Mesenchymal stem cell (in vitro differentiated cells and primary cell): ENCODE results near the gene ACVR1.
A peak's percentile ranks its signal among the peaks of the same experiment; 100 is the strongest.

ENCODE experiments used
- DNase-seq: peaks from one replicate; pipeline ENCODE4 v3.0.0-alpha.2; 2013
- H2AFZ ChIP-seq: one replicate; pipeline ENCODE4 v1.6.1; 2013; ENCODE audit warnings: low read depth, mild to moderate bottlenecking, control low read depth, inconsistent platforms, low read length, moderate library complexity
- H2AK5ac ChIP-seq: 2 replicates; pipeline ENCODE4 v1.6.1; 2013; ENCODE audit warnings: low read length, moderate library complexity, mild to moderate bottlenecking, inconsistent platforms; ENCODE audit not compliant: severe bottlenecking
- H2BK120ac ChIP-seq: one replicate; pipeline ENCODE4 v1.6.1; 2013; ENCODE audit warnings: low read depth, mild to moderate bottlenecking, inconsistent platforms, low read length, moderate library complexity
- H2BK12ac ChIP-seq, 2 experiments: one replicate each; pipeline ENCODE4 v1.6.1; 2013; ENCODE audit warnings: inconsistent platforms in 2 of 2, low read length in 2 of 2, mild to moderate bottlenecking in 2 of 2, moderate library complexity in 2 of 2, control low read depth in 1 of 2
- H2BK15ac ChIP-seq: one replicate; pipeline ENCODE4 v1.6.1; 2013; ENCODE audit warnings: mild to moderate bottlenecking, low read depth, inconsistent platforms; ENCODE audit not compliant: poor library complexity, severe bottlenecking
- H2BK5ac ChIP-seq: 2 replicates; pipeline ENCODE4 v1.6.1; 2013; ENCODE audit warnings: low read depth, mild to moderate bottlenecking, low read length, control low read depth, inconsistent platforms; ENCODE audit not compliant: poor library complexity, severe bottlenecking
- H3K14ac ChIP-seq, 2 experiments: one replicate each; pipeline ENCODE4 v1.6.1; 2013; ENCODE audit warnings: inconsistent platforms in 2 of 2, low read length in 2 of 2, control low read depth in 1 of 2, mild to moderate bottlenecking in 1 of 2, moderate library complexity in 1 of 2
- H3K18ac ChIP-seq, 2 experiments: one replicate each; pipeline ENCODE4 v1.6.1; 2013; ENCODE audit warnings: inconsistent platforms in 2 of 2, low read length in 2 of 2, control low read depth in 1 of 2, low read depth in 1 of 2, mild to moderate bottlenecking in 1 of 2
- H3K23ac ChIP-seq, 2 experiments: one replicate each; pipeline ENCODE4 v1.6.1; 2013; ENCODE audit warnings: inconsistent platforms in 2 of 2, low read length in 2 of 2, mild to moderate bottlenecking in 2 of 2, moderate library complexity in 2 of 2, control low read depth in 1 of 2
- H3K27ac ChIP-seq: 2 replicates; pipeline ENCODE4 v1.5.1; 2013; ENCODE audit warnings: mild to moderate bottlenecking, moderate library complexity, low read length, control low read depth, inconsistent platforms; ENCODE audit not compliant: poor library complexity, severe bottlenecking
- H3K27me3 ChIP-seq, 2 experiments: 2 replicates each; pipeline versions ENCODE4 v1.6.1 to v1.7.0; 2013; ENCODE audit warnings: low read length in 2 of 2, mild to moderate bottlenecking in 2 of 2, moderate library complexity in 2 of 2, control low read depth in 1 of 2, inconsistent platforms in 1 of 2; ENCODE audit not compliant: control insufficient read depth in 1 of 2, insufficient read depth in 1 of 2
- H3K36me3 ChIP-seq, 2 experiments: 2 replicates each; pipeline versions ENCODE4 v1.6.1 to v1.7.0; 2013; ENCODE audit warnings: low read length in 2 of 2, control low read depth in 1 of 2, inconsistent platforms in 1 of 2, low read depth in 1 of 2, mild to moderate bottlenecking in 1 of 2; ENCODE audit not compliant: insufficient read depth in 2 of 2, control insufficient read depth in 1 of 2
- H3K4ac ChIP-seq, 2 experiments: one replicate each; pipeline ENCODE4 v1.6.1; 2013; ENCODE audit warnings: inconsistent platforms in 2 of 2, low read length in 2 of 2, mild to moderate bottlenecking in 2 of 2, moderate library complexity in 2 of 2, control low read depth in 1 of 2, low read depth in 1 of 2
- H3K4me1 ChIP-seq: 2 replicates; pipeline ENCODE4 v1.6.1; 2013; ENCODE audit warnings: low read depth, low read length, control low read depth; ENCODE audit not compliant: control insufficient read depth, insufficient read depth
- H3K4me2 ChIP-seq: 2 replicates; pipeline ENCODE4 v1.6.1; 2013; ENCODE audit warnings: low read length, mild to moderate bottlenecking, inconsistent platforms; ENCODE audit not compliant: poor library complexity, severe bottlenecking
- H3K4me3 ChIP-seq, 2 experiments: 2 replicates each; pipeline versions ENCODE4 v1.5.1 to v1.7.0; 2013; ENCODE audit warnings: low read length in 2 of 2, mild to moderate bottlenecking in 2 of 2, control low read depth in 1 of 2, low read depth in 1 of 2; ENCODE audit not compliant: insufficient read depth in 1 of 2
- H3K79me1 ChIP-seq: replicated peaks from 2 replicates; pipeline ENCODE4 v1.6.1; 2013; ENCODE audit warnings: mild to moderate bottlenecking, control low read depth, low read length, inconsistent platforms; ENCODE audit not compliant: poor library complexity, severe bottlenecking
- H3K9ac ChIP-seq: 2 replicates; pipeline ENCODE4 v1.7.0; 2013; ENCODE audit warnings: mild to moderate bottlenecking, low read length, moderate library complexity
- H3K9me3 ChIP-seq: 2 replicates; pipeline ENCODE4 v1.7.0; 2013; ENCODE audit warnings: mild to moderate bottlenecking, low read length; ENCODE audit not compliant: control insufficient read depth
- H4K8ac ChIP-seq: one replicate; pipeline ENCODE4 v1.6.1; 2013; ENCODE audit warnings: inconsistent platforms, mild to moderate bottlenecking, low read length, moderate library complexity
- H4K91ac ChIP-seq: one replicate; pipeline ENCODE4 v1.6.1; 2013; ENCODE audit warnings: mild to moderate bottlenecking, low read length, inconsistent platforms
- WGBS: methylation state at CpG from one replicate; pipeline ENCODE4 v1.1.7; 2013; ENCODE audit warnings: mixed read lengths; 5-methylcytosine and 5-hydroxymethylcytosine counted together

Gene ACVR1

GRCh38 chr2:157874348-157874747 lies 1.8 kb downstream of the ACVR1 start:
- H2BK12ac ChIP-seq: no peak overlapping the region
- H3K9ac ChIP-seq: peak overlapping the region; percentile 93
- H3K14ac ChIP-seq: no peak overlapping the region
- peaks cover 18% of the 10 kb centered on the region for H3K79me1 ChIP-seq
- H2BK15ac ChIP-seq: peak overlapping the region; percentile 77
- peaks cover 5% of the 10 kb centered on the region for H3K4me1 ChIP-seq
- H2BK5ac ChIP-seq: no peak overlapping the region
- no peaks in the 10 kb centered on the region for H3K36me3 ChIP-seq
- no peak overlapping the region for H3K4ac ChIP-seq
- no peak overlapping the region for H4K91ac ChIP-seq
- H2BK120ac ChIP-seq: no peak overlapping the region
- peak overlapping the region in 1 of 2 experiments; percentile 73 for H3K18ac ChIP-seq
- peak overlapping the region; percentile 88 for H3K27ac ChIP-seq
- no peaks in the 10 kb centered on the region for H3K9me3 ChIP-seq
- peak overlapping the region in 1 of 2 experiments; percentile 83 for H3K4me3 ChIP-seq
- peak overlapping the region; percentile 78 for H3K4me2 ChIP-seq
- no peak overlapping the region for H2AFZ ChIP-seq
- peak overlapping the region; percentile 49 for H2AK5ac ChIP-seq
- 86% methylated on average over 4 of the region's 4 CpGs for WGBS
- DNase-seq: peak; percentile 27
- no peaks in the 10 kb centered on the region for H3K27me3 ChIP-seq
- H4K8ac ChIP-seq: no peak overlapping the region
- H3K23ac ChIP-seq: no peak overlapping the region

GRCh38 chr2:157872791-157873190 lies 3.3 kb downstream of the ACVR1 start:
- H3K27me3 ChIP-seq: no peaks in the 10 kb centered on the region
- no peak overlapping the region for H3K9ac ChIP-seq
- H3K4me1 ChIP-seq: peaks cover 6% of the 10 kb centered on the region
- no peak overlapping the region for H2BK120ac ChIP-seq
- H2AK5ac ChIP-seq: no peak overlapping the region
- H4K8ac ChIP-seq: no peak overlapping the region
- no peak overlapping the region for H3K23ac ChIP-seq
- H2BK15ac ChIP-seq: no peak overlapping the region
- 100% methylated on average over 1 of the region's 2 CpGs for WGBS
- no peak overlapping the region for H3K18ac ChIP-seq
- H3K79me1 ChIP-seq: peaks cover 21% of the 10 kb centered on the region
- H3K14ac ChIP-seq: no peak overlapping the region
- no peaks in the 10 kb centered on the region for H3K36me3 ChIP-seq
- no peak overlapping the region for H4K91ac ChIP-seq
- no peak overlapping the region for H2AFZ ChIP-seq
- H2BK12ac ChIP-seq: no peak overlapping the region
- no peak overlapping the region for H3K4ac ChIP-seq
- H2BK5ac ChIP-seq: no peak overlapping the region
- no peak overlapping the region for H3K4me3 ChIP-seq
- DNase-seq: no peak
- H3K27ac ChIP-seq: no peak overlapping the region
- no peaks in the 10 kb centered on the region for H3K9me3 ChIP-seq
- no peak overlapping the region for H3K4me2 ChIP-seq

- Histone ChIP-seq H2BK12ac (no peak overlapping the region), H2BK120ac (no peak overlapping the region), H3K18ac (no peak overlapping the region), H3K27ac (no peak overlapping the region), H3K79me1 (peaks cover 24% of the 10 kb centered on the region), H3K4me2 (no peak overlapping the region), H2AFZ (no peak overlapping the region), H3K27me3 (no peaks in the 10 kb centered on the region), H3K14ac (no peak overlapping the region), H2BK5ac (no peak overlapping the region), H3K4ac (no peak overlapping the region), H3K4me3 (no peak overlapping the region), H3K36me3 (no peaks in the 10 kb centered on the region), H3K9ac (no peak overlapping the region), H3K23ac (no peak overlapping the region), H4K8ac (no peak overlapping the region), H3K4me1 (peaks cover 4% of the 10 kb centered on the region), H2AK5ac (no peak overlapping the region), H4K91ac (no peak overlapping the region), H2BK15ac (no peak overlapping the region), H3K9me3 (no peaks in the 10 kb centered on the region)
- 80% methylated on average over 1 of the region's 3 CpGs for WGBS
- no peak for DNase-seq
Measured at GRCh38 chr2:157871415-157871814, 4.7 kb downstream of the ACVR1 start.

GRCh38 chr2:157868993-157869392 lies 7.1 kb downstream of the ACVR1 start:
- no peaks in the 10 kb centered on the region for H3K9me3 ChIP-seq
- H2BK15ac ChIP-seq: no peak overlapping the region
- H2AFZ ChIP-seq: no peak overlapping the region
- no peak overlapping the region for H3K27ac ChIP-seq
- H3K18ac ChIP-seq: no peak overlapping the region
- no peak overlapping the region for H3K4me2 ChIP-seq
- H2BK5ac ChIP-seq: no peak overlapping the region
- H3K4ac ChIP-seq: no peak overlapping the region
- no peak overlapping the region for H2BK120ac ChIP-seq
- no peak overlapping the region for H3K23ac ChIP-seq
- H2BK12ac ChIP-seq: no peak overlapping the region
- no peak overlapping the region for H3K14ac ChIP-seq
- no peak overlapping the region for H3K9ac ChIP-seq
- no peak overlapping the region for H4K91ac ChIP-seq
- no peaks in the 10 kb centered on the region for H3K36me3 ChIP-seq
- no peak overlapping the region for H2AK5ac ChIP-seq
- H3K4me3 ChIP-seq: no peak overlapping the region
- no peak overlapping the region for H4K8ac ChIP-seq
- H3K4me1 ChIP-seq: peaks cover 1% of the 10 kb centered on the region
- H3K79me1 ChIP-seq: peaks cover 21% of the 10 kb centered on the region
- DNase-seq: no peak
- 80% methylated on average over 1 of the region's 2 CpGs for WGBS
- H3K27me3 ChIP-seq: no peaks in the 10 kb centered on the region
